A673 (cell line): ENCODE measurements around the gene CDH26. TPM values are rescaled to one million over a fixed set of nuclear protein-coding genes. Genes with fewer than 3 reads are reported as not detected.

Source experiments
- BruUV-seq: library from RNA; stranded (reverse); fragments of 400-500 nt; replicated peaks from 2 replicates; lab custom pipeline; 2021; lab: Mats Ljungman, UMichigan
- CTCF ChIA-PET: fragments of 300-600 bp; sonication (Branson Sonifier 250); formaldehyde crosslinking; loops from one replicate; lab custom pipeline; 2022; ENCODE audit warnings: antibody characterized with exemption; lab: Charles Lee
- POLR2A ChIA-PET: fragments of 300-600 bp; sonication (Branson Sonifier 250); formaldehyde crosslinking; loops from one replicate; lab custom pipeline; 2022; ENCODE audit warnings: antibody characterized with exemption; ENCODE audit not compliant: low non-redundant PET; lab: Charles Lee
- DNase-seq: peaks from one replicate; pipeline ENCODE4 v3.0.0-alpha.2; 2015; ENCODE audit warnings: low spot score
- H3K27ac ChIP-seq: fragments of 200-600 bp; sonication (generic); 2 replicates; pipeline ENCODE4 v1.5.1; 2016; ENCODE audit warnings: mixed run types, low read depth, mild to moderate bottlenecking, mixed read lengths, antibody characterized with exemption, low read length; ENCODE audit not compliant: poor library complexity, severe bottlenecking
- H3K27me3 ChIP-seq: fragments of 200-600 bp; sonication (generic); replicated peaks from 2 replicates; pipeline ENCODE4 v1.6.1; 2017; ENCODE audit warnings: mixed run types, low read depth, mild to moderate bottlenecking, mixed read lengths, antibody characterized with exemption, low read length; ENCODE audit not compliant: insufficient read depth, poor library complexity
- H3K36me3 ChIP-seq: fragments of 200-600 bp; sonication (generic); 2 replicates; pipeline ENCODE4 v1.6.1; 2016; ENCODE audit warnings: mixed run types, mild to moderate bottlenecking, mixed read lengths, antibody characterized with exemption, low read length; ENCODE audit not compliant: insufficient read depth, poor library complexity, severe bottlenecking
- H3K4me1 ChIP-seq: fragments of 200-600 bp; sonication (generic); 2 replicates; pipeline ENCODE4 v1.6.1; 2017; ENCODE audit warnings: mixed run types, mild to moderate bottlenecking, mixed read lengths, antibody characterized with exemption, low read length; ENCODE audit not compliant: insufficient read depth, poor library complexity, severe bottlenecking
- H3K4me3 ChIP-seq: fragments of 200-600 bp; sonication (generic); 2 replicates; pipeline ENCODE4 v1.5.1; 2016; ENCODE audit warnings: low read depth, mixed run types, mild to moderate bottlenecking, mixed read lengths, low read length; ENCODE audit not compliant: poor library complexity, severe bottlenecking
- H3K9me3 ChIP-seq: fragments of 200-600 bp; sonication (generic); 2 replicates; pipeline ENCODE4 v1.6.1; 2016; ENCODE audit warnings: mixed run types, low read depth, mild to moderate bottlenecking, mixed read lengths, antibody characterized with exemption, low read length; ENCODE audit not compliant: poor library complexity, severe bottlenecking
- CTCF ChIP-seq: fragments of 300-800, 200-600 bp; sonication (generic); conservative IDR thresholded peaks from 2 replicates; pipeline ENCODE4 v1.5.1; 2017; ENCODE audit warnings: low read depth, mild to moderate bottlenecking, antibody characterized with exemption, low read length, moderate library complexity, mixed read lengths
- EZH2 ChIP-seq: fragments of 200-600 bp; sonication (generic); IDR thresholded peaks from 2 replicates; pipeline ENCODE4 v1.6.1; 2017; ENCODE audit warnings: borderline replicate concordance, low read depth, mild to moderate bottlenecking, mixed read lengths, antibody characterized with exemption, low read length; ENCODE audit not compliant: poor library complexity, severe bottlenecking
- intact Hi-C: fragments of 100-400 bp; cut with micrococcal nuclease; formaldehyde crosslinking; loops from one replicate; pipeline ENCODE4 v1.10.0; 2022; ENCODE audit not compliant: unreplicated experiment
- total RNA-seq: library from RNA; stranded (reverse); gene quantifications from 2 replicates; pipeline ENCODE4 v1.2.3, GENCODE V29; 2021

CDH26 gene
- total RNA-seq, 1 experiment from 2014 or later, result 0.58 TPM

DNA sequence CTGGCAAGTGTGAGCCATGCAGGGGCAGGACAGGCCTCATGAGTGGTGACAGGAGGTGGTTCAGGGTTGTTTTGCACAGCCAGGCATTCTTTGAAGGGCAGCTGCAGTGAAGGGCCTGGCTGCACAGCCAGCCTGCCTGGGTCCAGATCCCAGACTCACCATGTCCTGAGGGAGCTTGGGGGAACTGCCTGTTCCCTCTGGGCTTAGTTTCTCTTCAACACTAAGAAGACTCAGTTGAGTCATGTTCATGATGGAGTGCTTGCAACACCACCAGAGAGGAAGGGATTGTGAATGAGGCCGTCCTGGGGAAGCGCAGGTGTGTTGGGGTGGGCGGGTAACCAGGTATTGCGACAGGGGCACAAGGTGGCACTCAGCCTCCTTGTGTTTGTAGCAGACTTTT is 102.4 kb downstream of the CDH26 start:
- Histone ChIP-seq H3K36me3 (no peaks in the 10 kb centered on the region), H3K9me3 (no peaks in the 10 kb centered on the region), H3K4me3 (no peak overlapping the region), H3K27ac (peak overlapping the region; percentile 40), H3K4me1 (peaks cover 37% of the 10 kb centered on the region), H3K27me3 (no peaks in the 10 kb centered on the region)
- TF ChIP-seq CTCF, result no peak
- TF ChIP-seq EZH2, result no peak
- intact Hi-C loops, result no loop called here
- ChIA-PET POLR2A (no interaction called here), CTCF (no interaction called here)
- BruUV-seq, result no TSS peak
- no peak for DNase-seq

GRCh38 chr20:60062431-60063047 is 104.3 kb downstream of the CDH26 start:
- ChIA-PET POLR2A (no interaction called here), CTCF (no interaction called here)
- BruUV-seq, result no TSS peak
- peaks cover 4% of the 10 kb centered on the region for H3K9me3 ChIP-seq
- H3K4me3 ChIP-seq, result no peak overlapping the region
- peaks cover 32% of the 10 kb centered on the region for H3K4me1 ChIP-seq
- H3K27ac ChIP-seq, result no peak overlapping the region
- DNase-seq, result no peak
- no peaks in the 10 kb centered on the region for H3K36me3 ChIP-seq
- H3K27me3 ChIP-seq, result no peaks in the 10 kb centered on the region
- intact Hi-C loops, result no loop called here
- TF ChIP-seq CTCF (no peak), EZH2 (no peak)

- H3K27ac ChIP-seq, result no peak overlapping the region
- intact Hi-C loops, result no loop called here
- H3K4me1 ChIP-seq, result peaks cover 32% of the 10 kb centered on the region
- no peak for TF ChIP-seq EZH2
- no peak for TF ChIP-seq CTCF
- no peak overlapping the region for H3K4me3 ChIP-seq
- H3K9me3 ChIP-seq, result peaks cover 4% of the 10 kb centered on the region
- no peak for DNase-seq
- ChIA-PET CTCF (no interaction called here), POLR2A (no interaction called here)
- H3K27me3 ChIP-seq, result no peaks in the 10 kb centered on the region
- BruUV-seq, result no TSS peak
- no peaks in the 10 kb centered on the region for H3K36me3 ChIP-seq
These were observed 104.8 kb downstream of the CDH26 start for GRCh38 chr20:60063048-60063451.
